Activated CD4-positive, alpha-beta T cell treated with anti-CD3 and anti-CD28 coated beads, Interleukin-2, amount 50 U/mL, for 48 hours (primary cell): Measurements from ENCODE around the gene SMYD1.
A peak's percentile ranks its signal among the peaks of the same experiment; 100 is the strongest.

Experiments
- DNase-seq, 2 experiments: peaks; one replicate each; pipeline ENCODE4 v3.0.0-alpha.2; 2020

SMYD1 gene

GRCh38 chr2:88090446-88091283 lies 23.0 kb downstream of the SMYD1 start:
- peak; percentile 21 to 30 for DNase-seq

- DNase-seq, result no peak
Observed at GRCh38 chr2:88091943-88092342, 24.3 kb downstream of the SMYD1 start.

GRCh38 chr2:88092773-88093172 lies 25.1 kb downstream of the SMYD1 start:
- DNase-seq, result no peak

GRCh38 chr2:88095022-88095421 lies 27.4 kb downstream of the SMYD1 start:
- DNase-seq, result no peak

GRCh38 chr2:88096708-88097107 lies 29.1 kb downstream of the SMYD1 start:
- no peak for DNase-seq

- DNase-seq, result no peak
Observed at GRCh38 chr2:88097192-88097591, 29.6 kb downstream of the SMYD1 start.

- no peak for DNase-seq
Observed at GRCh38 chr2:88097891-88098557, 30.4 kb downstream of the SMYD1 start.

GRCh38 chr2:88098558-88098900 lies 30.9 kb downstream of the SMYD1 start:
- DNase-seq, result no peak

- DNase-seq, result peak in 1 of 2 experiments; percentile 4
Observed at GRCh38 chr2:88099798-88100488, 32.3 kb downstream of the SMYD1 start.

- no peak for DNase-seq
Observed at GRCh38 chr2:88100489-88100858, 32.8 kb downstream of the SMYD1 start.

- DNase-seq, result no peak
Observed at GRCh38 chr2:88108796-88109195, 41.2 kb downstream of the SMYD1 start.

GRCh38 chr2:88110830-88111229 lies 43.2 kb downstream of the SMYD1 start:
- DNase-seq, result no peak

- DNase-seq, result no peak
Observed at GRCh38 chr2:88113069-88113468, 45.4 kb downstream of the SMYD1 start.

GRCh38 chr2:88114889-88115288 lies 47.3 kb downstream of the SMYD1 start:
- no peak for DNase-seq

- no peak for DNase-seq
Observed at GRCh38 chr2:88115825-88116518, 48.3 kb downstream of the SMYD1 start.

GRCh38 chr2:88116669-88117432 lies 49.2 kb downstream of the SMYD1 start:
- no peak for DNase-seq

GRCh38 chr2:88117973-88118372 lies 50.3 kb downstream of the SMYD1 start:
- DNase-seq, result no peak

- DNase-seq, result no peak
Observed at GRCh38 chr2:88121678-88122077, 54.1 kb downstream of the SMYD1 start.

GRCh38 chr2:88122141-88122884 lies 54.7 kb downstream of the SMYD1 start:
- DNase-seq, result no peak

- no peak for DNase-seq
Observed at GRCh38 chr2:88123164-88123974, 55.7 kb downstream of the SMYD1 start.
